ENCODE results near the gene REEP1.

DNA sequence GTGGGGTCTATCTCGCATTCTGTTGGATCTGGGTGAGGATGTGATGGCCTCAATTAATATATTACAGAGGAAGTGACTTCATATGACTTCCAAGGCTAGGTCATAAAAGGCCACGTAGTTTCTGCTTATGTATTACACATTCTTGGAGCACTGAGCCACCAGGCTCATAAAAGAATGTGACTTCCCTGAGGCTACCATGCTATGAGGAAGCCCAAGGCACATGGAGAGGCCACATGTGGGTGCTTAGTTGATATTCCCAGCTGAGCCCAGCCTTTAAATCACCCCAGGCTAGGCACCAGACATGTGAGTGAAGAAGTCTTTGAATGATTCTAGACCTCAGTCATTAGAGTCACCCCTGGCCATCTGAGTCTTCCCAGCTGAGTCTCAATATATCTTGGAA, 13.3 kb upstream of the REEP1 start:
- TF ChIP-seq, protein P1, sequence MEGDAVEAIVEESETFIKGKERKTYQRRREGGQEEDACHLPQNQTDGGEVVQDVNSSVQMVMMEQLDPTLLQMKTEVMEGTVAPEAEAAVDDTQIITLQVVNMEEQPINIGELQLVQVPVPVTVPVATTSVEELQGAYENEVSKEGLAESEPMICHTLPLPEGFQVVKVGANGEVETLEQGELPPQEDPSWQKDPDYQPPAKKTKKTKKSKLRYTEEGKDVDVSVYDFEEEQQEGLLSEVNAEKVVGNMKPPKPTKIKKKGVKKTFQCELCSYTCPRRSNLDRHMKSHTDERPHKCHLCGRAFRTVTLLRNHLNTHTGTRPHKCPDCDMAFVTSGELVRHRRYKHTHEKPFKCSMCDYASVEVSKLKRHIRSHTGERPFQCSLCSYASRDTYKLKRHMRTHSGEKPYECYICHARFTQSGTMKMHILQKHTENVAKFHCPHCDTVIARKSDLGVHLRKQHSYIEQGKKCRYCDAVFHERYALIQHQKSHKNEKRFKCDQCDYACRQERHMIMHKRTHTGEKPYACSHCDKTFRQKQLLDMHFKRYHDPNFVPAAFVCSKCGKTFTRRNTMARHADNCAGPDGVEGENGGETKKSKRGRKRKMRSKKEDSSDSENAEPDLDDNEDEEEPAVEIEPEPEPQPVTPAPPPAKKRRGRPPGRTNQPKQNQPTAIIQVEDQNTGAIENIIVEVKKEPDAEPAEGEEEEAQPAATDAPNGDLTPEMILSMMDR (IDR thresholded peaks at IDR 0.05): no peak
- no peak for TF ChIP-seq ZFX (IDR thresholded peaks at IDR 0.05; ENCODE audit: borderline replicate concordance)
